SK-N-SH (cell line): ENCODE measurements around the gene DENR. TPM values are rescaled to one million over a fixed set of nuclear protein-coding genes. Genes with fewer than 3 reads are reported as not detected.

Experiments used
- CTCF ChIA-PET: fragments of 300-600, 350-600 bp; formaldehyde crosslinking; extraction: SDS; loops from one replicate; lab custom pipeline; 2021; lab: Yijun Ruan, JAX
- POLR2A ChIA-PET: fragments of 350-600 bp; sonication (Branson Sonifier 250); formaldehyde crosslinking; extraction: SDS; loops from one replicate; lab custom pipeline; 2020; ENCODE audit warnings: antibody characterized with exemption, inconsistent platforms; lab: Yijun Ruan, JAX
- DNase-seq: peaks from one replicate; pipeline ENCODE4 v3.0.0; 2012
- H2AFZ ChIP-seq: fragments of 200-600 bp; sonication (generic); 2 replicates; pipeline ENCODE4 v1.8.1; 2016; ENCODE audit warnings: antibody characterized with exemption, mild to moderate bottlenecking, low read depth
- H3F3A ChIP-seq: fragments of 200-600 bp; sonication (generic); replicated peaks from 2 replicates; pipeline ENCODE3; 2016; ENCODE audit warnings: antibody characterized with exemption, mild to moderate bottlenecking; ENCODE audit not compliant: insufficient read depth
- H3K27ac ChIP-seq, 2 experiments: fragments of 200-500 bp in 1 of 2; fragments of 200-600 bp in 1 of 2; sonication (Bioruptor generic) in 1 of 2; sonication (generic), shearing (Covaris generic) in 1 of 2; 2 replicates each; pipeline versions ENCODE4 v1.5.1 to v1.6.1; 2014 to 2016; ENCODE audit warnings: low read depth in 2 of 2, inconsistent platforms in 1 of 2, low read length in 1 of 2, mild to moderate bottlenecking in 1 of 2, mixed read lengths in 1 of 2
- H3K27me3 ChIP-seq: fragments of 200-600 bp; sonication (generic), shearing (Covaris generic); 2 replicates; pipeline ENCODE4 v1.6.1; 2016; ENCODE audit warnings: mixed run types; ENCODE audit not compliant: insufficient read depth
- H3K36me3 ChIP-seq, 2 experiments: fragments of 200-500 bp in 1 of 2; fragments of 200-600 bp in 1 of 2; sonication (Bioruptor generic) in 1 of 2; sonication (generic) in 1 of 2; replicated peaks in 1 of 2; 2 replicates each; pipeline versions ENCODE3 to v1.5.1; 2014 to 2016; ENCODE audit warnings: low read length in 1 of 2, mild to moderate bottlenecking in 1 of 2; ENCODE audit not compliant: insufficient read depth in 2 of 2, control insufficient read depth in 1 of 2
- H3K4me1 ChIP-seq, 2 experiments: fragments of 200-500 bp in 1 of 2; fragments of 200-600 bp in 1 of 2; sonication (Bioruptor generic) in 1 of 2; sonication (generic), shearing (Covaris generic) in 1 of 2; 2 replicates each; pipeline versions ENCODE4 v1.5.1 to v1.6.1; 2014 to 2016; ENCODE audit warnings: low read depth in 1 of 2, low read length in 1 of 2, mixed run types in 1 of 2; ENCODE audit not compliant: insufficient read depth in 2 of 2, control insufficient read depth in 1 of 2
- H3K4me2 ChIP-seq: fragments of 200-600 bp; sonication (generic), shearing (Covaris generic); 2 replicates; pipeline ENCODE4 v1.6.1; 2017; ENCODE audit warnings: mixed run types
- H3K4me3 ChIP-seq, 2 experiments: fragments of 200-500 bp in 1 of 2; fragments of 200-600 bp in 1 of 2; sonication (Bioruptor generic) in 1 of 2; sonication (generic), shearing (Covaris generic) in 1 of 2; 2 replicates each; pipeline versions ENCODE4 v1.5.1 to v1.8.1; 2014 to 2016; ENCODE audit warnings: low read depth in 2 of 2, inconsistent platforms in 1 of 2, low read length in 1 of 2, mild to moderate bottlenecking in 1 of 2, mixed read lengths in 1 of 2, moderate library complexity in 1 of 2
- H3K79me2 ChIP-seq: fragments of 200-600 bp; sonication (generic); 2 replicates; pipeline ENCODE4 v1.8.1; 2017; ENCODE audit warnings: mild to moderate bottlenecking; ENCODE audit not compliant: insufficient read depth
- H3K9ac ChIP-seq: fragments of 200-600 bp; sonication (generic); 2 replicates; pipeline ENCODE4 v1.6.1; 2017; ENCODE audit warnings: mixed run types
- H3K9me2 ChIP-seq: fragments of 200-600 bp; sonication (generic); 2 replicates; pipeline ENCODE4 v1.6.1; 2017; ENCODE audit warnings: mixed run types
- H3K9me3 ChIP-seq: fragments of 200-600 bp; sonication (generic); 2 replicates; pipeline ENCODE4 v1.6.1; 2017; ENCODE audit warnings: mixed run types, mild to moderate bottlenecking, moderate library complexity
- H4K20me1 ChIP-seq: fragments of 200-600 bp; sonication (generic); 2 replicates; pipeline ENCODE4 v1.6.1; 2017; ENCODE audit warnings: mild to moderate bottlenecking, mixed run types; ENCODE audit not compliant: insufficient read depth
- CHD2 ChIP-seq: fragments of 150-350 bp; IDR thresholded peaks from 2 replicates; pipeline ENCODE4 v1.6.1; 2018; ENCODE audit warnings: low read length; ENCODE audit not compliant: partially characterized antibody
- CTCF ChIP-seq: fragments of 200-600 bp; sonication (generic); IDR thresholded peaks from 2 replicates; pipeline ENCODE4 v1.6.1; 2017; ENCODE audit warnings: antibody characterized with exemption, mild to moderate bottlenecking, moderate library complexity
- EP300 ChIP-seq, 2 experiments: IDR thresholded peaks; 2 replicates each; pipeline versions ENCODE4 v1.4.0 to v1.6.1; 2012; ENCODE audit warnings: borderline replicate concordance in 1 of 2, low read depth in 1 of 2, low read length in 1 of 2
- EZH2phosphoT487 ChIP-seq: fragments of 200-600 bp; sonication (generic); IDR thresholded peaks from 2 replicates; pipeline ENCODE4 v1.6.1; 2017; ENCODE audit warnings: low read depth, mixed run types, mild to moderate bottlenecking, antibody characterized with exemption, moderate library complexity, borderline replicate concordance
- FOXJ3 ChIP-seq: sonication (generic); formaldehyde crosslinking; IDR thresholded peaks from 2 replicates; pipeline ENCODE4 v1.5.1; 2020; ENCODE audit warnings: mild to moderate bottlenecking, missing genetic modification reagents
- FOXM1 ChIP-seq: IDR thresholded peaks from 2 replicates; pipeline ENCODE4 v1.4.0; 2012; ENCODE audit warnings: low read depth, mild to moderate bottlenecking
- JUND ChIP-seq: IDR thresholded peaks from 2 replicates; pipeline ENCODE4 v1.4.0; 2012
- MEF2A ChIP-seq: IDR thresholded peaks from 2 replicates; pipeline ENCODE4 v1.4.0; 2012; ENCODE audit warnings: low read depth, borderline replicate concordance
- NRF1 ChIP-seq: IDR thresholded peaks from 2 replicates; pipeline ENCODE4 v1.6.1; 2012; ENCODE audit warnings: low read depth, mild to moderate bottlenecking, low read length
- POLR2AphosphoS5 ChIP-seq: IDR thresholded peaks from 2 replicates; pipeline ENCODE4 v1.6.1; 2012; ENCODE audit warnings: low read depth, low read length
- RCOR1 ChIP-seq: fragments of 150-350 bp; IDR thresholded peaks from 2 replicates; pipeline ENCODE4 v1.6.1; 2017; ENCODE audit warnings: antibody characterized with exemption, low read length
- REST ChIP-seq: IDR thresholded peaks from 2 replicates; pipeline ENCODE4 v1.6.1; 2012; ENCODE audit warnings: mild to moderate bottlenecking, low read depth, low read length, moderate library complexity
- RFX5 ChIP-seq: IDR thresholded peaks from 2 replicates; pipeline ENCODE4 v1.6.1; 2012; ENCODE audit warnings: mild to moderate bottlenecking, improper control_type of control experiment, low read length
- SMC3 ChIP-seq: IDR thresholded peaks from 2 replicates; pipeline ENCODE4 v1.6.1; 2012; ENCODE audit warnings: low read depth, low read length, improper control_type of control experiment
- TCF12 ChIP-seq: IDR thresholded peaks from 2 replicates; pipeline ENCODE4 v1.4.0; 2012
- YY1 ChIP-seq: IDR thresholded peaks from 2 replicates; pipeline ENCODE4 v1.4.0; 2012; ENCODE audit warnings: low read depth, mild to moderate bottlenecking
- WGBS: methylation state at CpG from one replicate; pipeline ENCODE4 v1.1.6; 2017; ENCODE audit warnings: low lambda C conversion rate; 5-methylcytosine and 5-hydroxymethylcytosine counted together
- polyA plus RNA-seq, 3 experiments: library from polyadenylated mRNA; depleted of rRNA; stranded (reverse); fragments of >200 nt; gene quantifications; 2 replicates each; pipeline ENCODE4 v1.2.3, GENCODE V29; 2012
- TF ChIP-seq, protein P1 (sequence below): IDR thresholded peaks from 2 replicates; pipeline ENCODE4 v1.4.0; 2012; ENCODE audit warnings: low read depth, borderline replicate concordance
- TF ChIP-seq, protein P2 (sequence below): IDR thresholded peaks from 2 replicates; pipeline ENCODE4 v1.4.0; 2012; ENCODE audit warnings: low read depth, borderline replicate concordance

The DENR gene
- polyA plus RNA-seq, 1 of the 3 experiments (the other 2 are of a cell fraction): 23.2 TPM

- DNase-seq: no peak
- ChIA-PET POLR2A (interaction anchor here (0.6 kb wide), 1 partner anchor 31 kb away, joined by 3 read pairs; no protein-coding TSS in a partner anchor), CTCF (no interaction called here)
- no peak overlapping the region for H2AFZ ChIP-seq
- no peaks in the 10 kb centered on the region for H3K27me3 ChIP-seq
- no peaks in the 10 kb centered on the region for H3K36me3 ChIP-seq
- H3K9me3 ChIP-seq: no peaks in the 10 kb centered on the region
- H3K79me2 ChIP-seq: no peaks in the 10 kb centered on the region
- H3K4me1 ChIP-seq: no peaks in the 10 kb centered on the region
- 77% methylated on average over 4 of the region's 4 CpGs for WGBS
- H3K27ac ChIP-seq: no peak overlapping the region
- no peak overlapping the region for H3K4me3 ChIP-seq
- no peaks in the 10 kb centered on the region for H3K9me2 ChIP-seq
- TF ChIP-seq NRF1 (no peak), POLR2AphosphoS5 (no peak), SMC3 (no peak), REST (no peak), MEF2A (no peak), CTCF (no peak), CHD2 (no peak), EZH2phosphoT487 (no peak), TCF12 (no peak), FOXM1 (no peak), JUND (no peak), RCOR1 (no peak), FOXJ3 (CRISPR knock-in tag) (no peak), YY1 (no peak), RFX5 (no peak), EP300 (IDR thresholded peaks at IDR 0.05; ENCODE audit: borderline replicate concordance in 1 of 2, low read depth in 1 of 2, low read length in 1 of 2) (no peak)
- TF ChIP-seq, protein P1, sequence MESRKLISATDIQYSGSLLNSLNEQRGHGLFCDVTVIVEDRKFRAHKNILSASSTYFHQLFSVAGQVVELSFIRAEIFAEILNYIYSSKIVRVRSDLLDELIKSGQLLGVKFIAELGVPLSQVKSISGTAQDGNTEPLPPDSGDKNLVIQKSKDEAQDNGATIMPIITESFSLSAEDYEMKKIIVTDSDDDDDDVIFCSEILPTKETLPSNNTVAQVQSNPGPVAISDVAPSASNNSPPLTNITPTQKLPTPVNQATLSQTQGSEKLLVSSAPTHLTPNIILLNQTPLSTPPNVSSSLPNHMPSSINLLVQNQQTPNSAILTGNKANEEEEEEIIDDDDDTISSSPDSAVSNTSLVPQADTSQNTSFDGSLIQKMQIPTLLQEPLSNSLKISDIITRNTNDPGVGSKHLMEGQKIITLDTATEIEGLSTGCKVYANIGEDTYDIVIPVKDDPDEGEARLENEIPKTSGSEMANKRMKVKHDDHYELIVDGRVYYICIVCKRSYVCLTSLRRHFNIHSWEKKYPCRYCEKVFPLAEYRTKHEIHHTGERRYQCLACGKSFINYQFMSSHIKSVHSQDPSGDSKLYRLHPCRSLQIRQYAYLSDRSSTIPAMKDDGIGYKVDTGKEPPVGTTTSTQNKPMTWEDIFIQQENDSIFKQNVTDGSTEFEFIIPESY: no peak
- TF ChIP-seq, protein P2, sequence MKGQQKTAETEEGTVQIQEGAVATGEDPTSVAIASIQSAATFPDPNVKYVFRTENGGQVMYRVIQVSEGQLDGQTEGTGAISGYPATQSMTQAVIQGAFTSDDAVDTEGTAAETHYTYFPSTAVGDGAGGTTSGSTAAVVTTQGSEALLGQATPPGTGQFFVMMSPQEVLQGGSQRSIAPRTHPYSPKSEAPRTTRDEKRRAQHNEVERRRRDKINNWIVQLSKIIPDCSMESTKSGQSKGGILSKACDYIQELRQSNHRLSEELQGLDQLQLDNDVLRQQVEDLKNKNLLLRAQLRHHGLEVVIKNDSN: no peak
- H3K9ac ChIP-seq: no peak overlapping the region
- no peak overlapping the region for H3K4me2 ChIP-seq
- no peaks in the 10 kb centered on the region for H4K20me1 ChIP-seq
- no peaks in the 10 kb centered on the region for H3F3A ChIP-seq
Observed at GRCh38 chr12:122732611-122733010, 20.0 kb upstream of the DENR start.
